HepG2 (cell line): ENCODE results near the gene THUMPD2. TPM values are rescaled to one million over a fixed set of nuclear protein-coding genes. Genes with fewer than 3 reads are reported as not detected.

Source experiments
- ATAC-seq: fragments of 200-7000 bp; cut with Tn5 transposase; 3 replicates; pipeline ENCODE4 v1.9.1; 2020; ENCODE audit warnings: mild to moderate bottlenecking, moderate library complexity
- BruUV-seq: library from RNA; stranded (reverse); fragments of 400-500 nt; replicated peaks from 2 replicates; lab custom pipeline; 2021; lab: Mats Ljungman, UMichigan
- CTCF ChIA-PET: fragments of 300-600 bp; formaldehyde crosslinking; extraction: SDS; loops from one replicate; lab custom pipeline; 2021; ENCODE audit warnings: low total read pairs, inconsistent platforms, low intra/inter-chr PET ratio; lab: Yijun Ruan, JAX
- POLR2A ChIA-PET: fragments of 350-600 bp; sonication (Branson Sonifier 250); formaldehyde crosslinking; loops from one replicate; lab custom pipeline; 2020; ENCODE audit warnings: antibody characterized with exemption, inconsistent platforms; lab: Yijun Ruan, JAX
- DNase-seq: peaks from one replicate; pipeline ENCODE4 v3.0.0-alpha.2; 2015; ENCODE audit warnings: low spot score
- FAIRE-seq: peaks from 3 replicates; lab custom pipeline; 2011; peaks lifted over from hg19 to GRCh38; lab: Jason Lieb, UNC
- H2AFZ ChIP-seq: one replicate; pipeline ENCODE4 v1.6.1; 2011; ENCODE audit warnings: low read length, inconsistent platforms
- H3K27ac ChIP-seq: fragments of 300-600 bp; 3 replicates; pipeline ENCODE4 v1.8.0; 2011; ENCODE audit warnings: mixed run types, mild to moderate bottlenecking, mixed read lengths, low read length, inconsistent platforms; ENCODE audit not compliant: insufficient read depth; ENCODE audit errors: extremely low read length
- H3K27me3 ChIP-seq, 2 experiments: fragments of 200-600 bp in 1 of 2; 2 replicates in 1 of 2; 3 replicates in 1 of 2; pipeline versions ENCODE4 v1.6.0 to v1.8.0; 2011; ENCODE audit warnings: low read length in 2 of 2, mild to moderate bottlenecking in 2 of 2, moderate library complexity in 2 of 2, inconsistent platforms in 1 of 2; ENCODE audit not compliant: insufficient read depth in 2 of 2, control insufficient read depth in 1 of 2
- H3K36me3 ChIP-seq, 2 experiments: fragments of 200-600 bp in 1 of 2; replicated peaks in 1 of 2; 2 replicates in 1 of 2; 3 replicates in 1 of 2; pipeline versions ENCODE4 v1.5.1 to v1.8.0; 2011; ENCODE audit warnings: low read length in 2 of 2, inconsistent platforms in 1 of 2; ENCODE audit not compliant: insufficient read depth in 2 of 2, control insufficient read depth in 1 of 2
- H3K4me1 ChIP-seq: 2 replicates; pipeline ENCODE4 v1.5.1; 2012; ENCODE audit warnings: low read length, inconsistent platforms; ENCODE audit not compliant: insufficient read depth
- H3K4me2 ChIP-seq: 2 replicates; pipeline ENCODE4 v1.6.0; 2011; ENCODE audit warnings: low read depth, low read length, inconsistent platforms
- H3K4me3 ChIP-seq, 3 experiments: fragments of 200-600 bp in 1 of 3; sonication (generic), shearing (Covaris generic) in 1 of 3; replicated peaks in 1 of 3; 2 replicates each; pipeline ENCODE4 v1.5.1; 2011 to 2016; ENCODE audit warnings: low read length in 3 of 3, inconsistent platforms in 2 of 3, low read depth in 2 of 3, mild to moderate bottlenecking in 2 of 3, control low read depth in 1 of 3, mixed read lengths in 1 of 3; ENCODE audit not compliant: insufficient read depth in 1 of 3
- H3K79me2 ChIP-seq: one replicate; pipeline ENCODE4 v1.6.1; 2011; ENCODE audit warnings: low read length, inconsistent platforms; ENCODE audit not compliant: insufficient read depth
- H3K9ac ChIP-seq: 2 replicates; pipeline ENCODE4 v1.6.0; 2011; ENCODE audit warnings: mild to moderate bottlenecking, low read depth, low read length, inconsistent platforms; ENCODE audit not compliant: insufficient read depth
- H3K9me3 ChIP-seq: 2 replicates; pipeline ENCODE4 v1.5.1; 2012; ENCODE audit warnings: mild to moderate bottlenecking, low read length
- H4K20me1 ChIP-seq: 2 replicates; pipeline ENCODE4 v1.6.0; 2011; ENCODE audit warnings: inconsistent platforms, mild to moderate bottlenecking, low read length, moderate library complexity; ENCODE audit not compliant: insufficient read depth
- DR1 ChIP-seq: sonication (generic); formaldehyde crosslinking; IDR thresholded peaks from 2 replicates; pipeline ENCODE4 v1.8.0; 2021; ENCODE audit warnings: mild to moderate bottlenecking, missing genetic modification reagents, inconsistent platforms
- MLLT10 ChIP-seq: sonication (generic); formaldehyde crosslinking; IDR thresholded peaks from 2 replicates; pipeline ENCODE4 v1.4.0; 2020; ENCODE audit warnings: missing genetic modification reagents
- REL ChIP-seq: sonication (generic); formaldehyde crosslinking; conservative IDR thresholded peaks from 2 replicates; pipeline ENCODE4 v1.8.0; 2022; ENCODE audit warnings: mild to moderate bottlenecking, missing genetic modification reagents, moderate library complexity
- SALL2 ChIP-seq: sonication (generic); formaldehyde crosslinking; IDR thresholded peaks from 2 replicates; pipeline ENCODE4 v1.8.1; 2023; ENCODE audit warnings: mild to moderate bottlenecking, missing genetic modification reagents, inconsistent platforms
- ZNF234 ChIP-seq: sonication (generic); formaldehyde crosslinking; conservative IDR thresholded peaks from 2 replicates; pipeline ENCODE4 v1.5.1; 2020; ENCODE audit warnings: mild to moderate bottlenecking, missing genetic modification reagents
- ZNF816 ChIP-seq: sonication (generic); formaldehyde crosslinking; IDR thresholded peaks from 2 replicates; pipeline ENCODE4 v1.8.0; 2022; ENCODE audit warnings: missing genetic modification reagents, mild to moderate bottlenecking, borderline replicate concordance
- WGBS: methylation state at CpG from one replicate; pipeline ENCODE4 v1.1.6; 2017; ENCODE audit warnings: low lambda C conversion rate; 5-methylcytosine and 5-hydroxymethylcytosine counted together
- in situ Hi-C: cut with HindIII; loops from 2 replicates; pipeline ENCODE4 v1.10.0; 2017; ENCODE audit warnings: low pct_unique_long_range_greater_than_20kb; ENCODE audit not compliant: extremely low pct_ligation_motif_present
- intact Hi-C: fragments of 100-400 bp; cut with micrococcal nuclease; formaldehyde crosslinking; loops from one replicate; pipeline ENCODE4 v1.10.0; 2022; ENCODE audit not compliant: unreplicated experiment
- polyA plus RNA-seq, 8 experiments: library from polyadenylated mRNA; depleted of rRNA in 3 of 8; stranded (reverse) in 7 of 8; unstranded in 1 of 8; fragments of >200 nt; fragmentation: Illumina TruSeq in 4 of 8; extraction: Trizol in 4 of 8; gene quantifications; 2 replicates each; pipeline versions ENCODE4 v1.2.1 to v1.2.3, GENCODE V29; 2011 to 2016; ENCODE audit warnings: low read depth in 4 of 8, missing spikeins in 1 of 8, mixed read lengths in 1 of 8; ENCODE audit not compliant: insufficient read depth in 1 of 8
- total RNA-seq, 5 experiments: library from RNA; depleted of rRNA; stranded (reverse); fragments of >200 nt; fragmentation: Illumina TruSeq; extraction: Trizol; gene quantifications; 2 replicates each; pipeline ENCODE4 v1.2.3, GENCODE V29; 2016; ENCODE audit warnings: low read depth in 1 of 5
- TF ChIP-seq, protein P1 (sequence below): sonication (generic); formaldehyde crosslinking; IDR thresholded peaks from 2 replicates; pipeline ENCODE4 v1.4.0; 2020; ENCODE audit warnings: low read depth, missing genetic modification reagents
- TF ChIP-seq, protein P2 (sequence below): sonication (generic); formaldehyde crosslinking; IDR thresholded peaks from 2 replicates; pipeline ENCODE4 v1.4.0; 2020; ENCODE audit warnings: missing genetic modification reagents
- TF ChIP-seq, protein P3 (sequence below): sonication (generic); formaldehyde crosslinking; IDR thresholded peaks from 2 replicates; pipeline ENCODE4 v1.4.0; 2020; ENCODE audit warnings: missing genetic modification reagents
- TF ChIP-seq, protein P4 (sequence below): sonication (generic); formaldehyde crosslinking; IDR thresholded peaks from 2 replicates; pipeline ENCODE4 v1.9.0; 2022; ENCODE audit warnings: low read depth, missing genetic modification reagents
- TF ChIP-seq, protein P5 (sequence below): sonication (generic); formaldehyde crosslinking; IDR thresholded peaks from 2 replicates; pipeline ENCODE4 v1.8.1; 2023; ENCODE audit warnings: missing genetic modification reagents, mild to moderate bottlenecking, borderline replicate concordance
- TF ChIP-seq, protein P6 (sequence below): sonication (generic); formaldehyde crosslinking; IDR thresholded peaks from 2 replicates; pipeline ENCODE4 v1.5.0; 2020; ENCODE audit warnings: missing genetic modification reagents, mild to moderate bottlenecking, borderline replicate concordance

Gene THUMPD2
- total and polyA plus RNA-seq, 2 of the 13 experiments (the other 11 are each of a cell fraction or from before 2014, with no cell fraction given): 11.8 to 15.6 TPM

DNA sequence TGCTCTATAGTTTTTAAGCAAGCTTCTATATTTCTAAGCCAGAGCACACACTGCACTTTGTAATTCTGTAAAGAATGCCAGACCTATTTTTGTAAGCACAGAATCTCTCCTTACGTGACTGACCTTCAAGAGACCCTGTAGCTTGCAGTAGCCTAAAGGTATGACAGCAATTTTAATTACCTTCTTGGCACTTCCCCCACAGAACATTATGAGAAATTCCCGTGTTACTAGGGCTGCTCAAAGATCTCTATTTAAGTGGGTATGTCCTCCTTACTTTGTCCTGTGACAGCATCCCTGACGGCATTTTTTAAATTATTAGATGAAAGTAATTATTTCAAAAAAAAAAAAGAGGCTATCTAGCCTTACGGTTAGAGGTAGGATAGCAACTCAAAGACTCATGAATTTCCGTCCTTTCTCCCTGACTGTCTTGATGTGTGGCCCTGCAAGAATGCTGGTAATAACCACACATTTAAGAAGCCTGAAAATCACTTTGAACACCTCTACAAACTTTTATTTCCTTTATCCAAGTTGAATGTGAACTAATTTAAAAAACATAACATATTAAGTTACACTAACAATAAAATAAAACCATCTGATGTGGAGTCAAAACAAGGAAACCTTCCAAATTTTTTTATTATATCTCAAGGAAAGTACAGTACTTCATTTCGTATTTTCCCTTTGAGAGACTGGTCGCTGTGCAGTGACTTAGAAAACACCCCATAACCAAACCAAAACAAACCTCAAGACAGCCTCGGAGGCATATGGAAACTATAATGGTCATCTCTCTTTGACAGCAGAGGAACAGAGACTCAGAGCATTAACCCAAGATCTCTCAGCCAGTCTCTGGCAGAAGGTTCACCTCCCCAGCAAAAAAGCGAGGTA, 54.9 kb downstream of the THUMPD2 start:
- CTCF ChIA-PET: no interaction called here
- Histone ChIP-seq H4K20me1 (no peaks in the 10 kb centered on the region), H3K4me1 (peaks cover 37% of the 10 kb centered on the region), H2AFZ (no peak overlapping the region), H3K27me3 (peaks cover 0 to 42% of the 10 kb centered on the region in 2 experiments; a peak in 3 of 5 replicates), H3K36me3 (no peaks in the 10 kb centered on the region), H3K4me3 (no peak overlapping the region), H3K79me2 (no peaks in the 10 kb centered on the region), H3K4me2 (peak overlapping the region; percentile 11; the same call in 1 of the 2 replicates), H3K9ac (no peak overlapping the region), H3K27ac (no peak overlapping the region), H3K9me3 (no peaks in the 10 kb centered on the region)
- DNase-seq (no peak), FAIRE-seq (no peak), ATAC-seq (no peak)
- 41% methylated on average over 9 of the region's 9 CpGs for WGBS
- POLR2A ChIA-PET: no interaction called here
- in situ Hi-C loops (no loop called here), intact Hi-C loops (no loop called here)
- BruUV-seq: no TSS peak
- TF ChIP-seq ZNF816 (CRISPR knock-in tag) (no peak), ZNF234 (CRISPR knock-in tag) (no peak), REL (no peak), MLLT10 (no peak), SALL2 (CRISPR knock-in tag) (no peak), DR1 (CRISPR knock-in tag) (no peak)
- TF ChIP-seq, protein P1, sequence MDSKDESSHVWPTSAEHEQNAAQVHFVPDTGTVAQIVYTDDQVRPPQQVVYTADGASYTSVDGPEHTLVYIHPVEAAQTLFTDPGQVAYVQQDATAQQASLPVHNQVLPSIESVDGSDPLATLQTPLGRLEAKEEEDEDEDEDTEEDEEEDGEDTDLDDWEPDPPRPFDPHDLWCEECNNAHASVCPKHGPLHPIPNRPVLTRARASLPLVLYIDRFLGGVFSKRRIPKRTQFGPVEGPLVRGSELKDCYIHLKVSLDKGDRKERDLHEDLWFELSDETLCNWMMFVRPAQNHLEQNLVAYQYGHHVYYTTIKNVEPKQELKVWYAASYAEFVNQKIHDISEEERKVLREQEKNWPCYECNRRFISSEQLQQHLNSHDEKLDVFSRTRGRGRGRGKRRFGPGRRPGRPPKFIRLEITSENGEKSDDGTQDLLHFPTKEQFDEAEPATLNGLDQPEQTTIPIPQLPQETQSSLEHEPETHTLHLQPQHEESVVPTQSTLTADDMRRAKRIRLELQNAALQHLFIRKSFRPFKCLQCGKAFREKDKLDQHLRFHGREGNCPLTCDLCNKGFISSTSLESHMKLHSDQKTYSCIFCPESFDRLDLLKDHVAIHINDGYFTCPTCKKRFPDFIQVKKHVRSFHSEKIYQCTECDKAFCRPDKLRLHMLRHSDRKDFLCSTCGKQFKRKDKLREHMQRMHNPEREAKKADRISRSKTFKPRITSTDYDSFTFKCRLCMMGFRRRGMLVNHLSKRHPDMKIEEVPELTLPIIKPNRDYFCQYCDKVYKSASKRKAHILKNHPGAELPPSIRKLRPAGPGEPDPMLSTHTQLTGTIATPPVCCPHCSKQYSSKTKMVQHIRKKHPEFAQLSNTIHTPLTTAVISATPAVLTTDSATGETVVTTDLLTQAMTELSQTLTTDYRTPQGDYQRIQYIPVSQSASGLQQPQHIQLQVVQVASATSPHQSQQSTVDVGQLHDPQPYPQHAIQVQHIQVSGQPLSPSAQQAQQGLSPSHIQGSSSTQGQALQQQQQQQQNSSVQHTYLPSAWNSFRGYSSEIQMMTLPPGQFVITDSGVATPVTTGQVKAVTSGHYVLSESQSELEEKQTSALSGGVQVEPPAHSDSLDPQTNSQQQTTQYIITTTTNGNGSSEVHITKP (CRISPR knock-in tag): no peak
- TF ChIP-seq, protein P2, sequence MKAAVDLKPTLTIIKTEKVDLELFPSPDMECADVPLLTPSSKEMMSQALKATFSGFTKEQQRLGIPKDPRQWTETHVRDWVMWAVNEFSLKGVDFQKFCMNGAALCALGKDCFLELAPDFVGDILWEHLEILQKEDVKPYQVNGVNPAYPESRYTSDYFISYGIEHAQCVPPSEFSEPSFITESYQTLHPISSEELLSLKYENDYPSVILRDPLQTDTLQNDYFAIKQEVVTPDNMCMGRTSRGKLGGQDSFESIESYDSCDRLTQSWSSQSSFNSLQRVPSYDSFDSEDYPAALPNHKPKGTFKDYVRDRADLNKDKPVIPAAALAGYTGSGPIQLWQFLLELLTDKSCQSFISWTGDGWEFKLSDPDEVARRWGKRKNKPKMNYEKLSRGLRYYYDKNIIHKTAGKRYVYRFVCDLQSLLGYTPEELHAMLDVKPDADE (CRISPR knock-in tag): no peak
- TF ChIP-seq, protein P3, sequence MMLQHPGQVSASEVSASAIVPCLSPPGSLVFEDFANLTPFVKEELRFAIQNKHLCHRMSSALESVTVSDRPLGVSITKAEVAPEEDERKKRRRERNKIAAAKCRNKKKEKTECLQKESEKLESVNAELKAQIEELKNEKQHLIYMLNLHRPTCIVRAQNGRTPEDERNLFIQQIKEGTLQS (CRISPR knock-in tag): no peak
- TF ChIP-seq, protein P4, sequence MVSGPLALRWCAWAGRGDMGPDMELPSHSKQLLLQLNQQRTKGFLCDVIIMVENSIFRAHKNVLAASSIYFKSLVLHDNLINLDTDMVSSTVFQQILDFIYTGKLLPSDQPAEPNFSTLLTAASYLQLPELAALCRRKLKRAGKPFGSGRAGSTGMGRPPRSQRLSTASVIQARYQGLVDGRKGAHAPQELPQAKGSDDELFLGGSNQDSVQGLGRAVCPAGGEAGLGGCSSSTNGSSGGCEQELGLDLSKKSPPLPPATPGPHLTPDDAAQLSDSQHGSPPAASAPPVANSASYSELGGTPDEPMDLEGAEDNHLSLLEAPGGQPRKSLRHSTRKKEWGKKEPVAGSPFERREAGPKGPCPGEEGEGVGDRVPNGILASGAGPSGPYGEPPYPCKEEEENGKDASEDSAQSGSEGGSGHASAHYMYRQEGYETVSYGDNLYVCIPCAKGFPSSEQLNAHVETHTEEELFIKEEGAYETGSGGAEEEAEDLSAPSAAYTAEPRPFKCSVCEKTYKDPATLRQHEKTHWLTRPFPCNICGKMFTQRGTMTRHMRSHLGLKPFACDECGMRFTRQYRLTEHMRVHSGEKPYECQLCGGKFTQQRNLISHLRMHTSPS: no peak
- TF ChIP-seq, protein P5, sequence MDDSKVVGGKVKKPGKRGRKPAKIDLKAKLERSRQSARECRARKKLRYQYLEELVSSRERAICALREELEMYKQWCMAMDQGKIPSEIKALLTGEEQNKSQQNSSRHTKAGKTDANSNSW (CRISPR knock-in tag): no peak
- TF ChIP-seq, protein P6, sequence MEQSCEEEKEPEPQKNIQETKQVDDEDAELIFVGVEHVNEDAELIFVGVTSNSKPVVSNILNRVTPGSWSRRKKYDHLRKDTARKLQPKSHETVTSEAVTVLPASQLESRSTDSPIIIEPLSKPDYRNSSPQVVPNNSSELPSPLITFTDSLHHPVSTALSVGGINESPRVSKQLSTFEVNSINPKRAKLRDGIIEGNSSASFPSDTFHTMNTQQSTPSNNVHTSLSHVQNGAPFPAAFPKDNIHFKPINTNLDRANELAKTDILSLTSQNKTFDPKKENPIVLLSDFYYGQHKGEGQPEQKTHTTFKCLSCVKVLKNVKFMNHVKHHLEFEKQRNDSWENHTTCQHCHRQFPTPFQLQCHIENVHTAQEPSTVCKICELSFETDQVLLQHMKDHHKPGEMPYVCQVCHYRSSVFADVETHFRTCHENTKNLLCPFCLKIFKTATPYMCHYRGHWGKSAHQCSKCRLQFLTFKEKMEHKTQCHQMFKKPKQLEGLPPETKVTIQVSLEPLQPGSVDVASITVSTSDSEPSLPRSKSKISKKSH: no peak
